HUES64 (cell line): ENCODE results near the gene IFITM10.

Experiments
- H3K27ac ChIP-seq: 2 replicates; pipeline ENCODE4 v1.7.0; 2013; ENCODE audit warnings: low read depth, low read length, inconsistent platforms
- H3K27me3 ChIP-seq: 2 replicates; pipeline ENCODE4 v1.6.1; 2013; ENCODE audit warnings: mild to moderate bottlenecking, low read length; ENCODE audit not compliant: insufficient read depth
- H3K36me3 ChIP-seq: 2 replicates; pipeline ENCODE4 v1.6.1; 2013; ENCODE audit warnings: mild to moderate bottlenecking, low read length; ENCODE audit not compliant: insufficient read depth
- H3K4me1 ChIP-seq: 2 replicates; pipeline ENCODE4 v1.6.1; 2013; ENCODE audit warnings: mild to moderate bottlenecking, low read length, moderate library complexity; ENCODE audit not compliant: insufficient read depth
- H3K4me3 ChIP-seq: 2 replicates; pipeline ENCODE4 v1.5.1; 2013; ENCODE audit warnings: mild to moderate bottlenecking, low read length, moderate library complexity
- H3K9ac ChIP-seq: 2 replicates; pipeline ENCODE4 v1.6.1; 2013; ENCODE audit warnings: mild to moderate bottlenecking, low read depth, low read length
- H3K9me3 ChIP-seq: 2 replicates; pipeline ENCODE4 v1.6.1; 2013; ENCODE audit warnings: low read depth, low read length; ENCODE audit not compliant: insufficient read depth
- WGBS: fragments of 150-250, 120-280 bp; methylation state at CpG from one replicate; pipeline ENCODE4 v1.1.7; 2013; ENCODE audit warnings: missing lambda C conversion rate; 5-methylcytosine and 5-hydroxymethylcytosine counted together

The IFITM10 gene

GRCh38 chr11:1714908-1715885 lies 35.2 kb downstream of the IFITM10 start:
- H3K27me3 ChIP-seq: peaks cover 3% of the 10 kb centered on the region
- no peaks in the 10 kb centered on the region for H3K9me3 ChIP-seq
- H3K4me1 ChIP-seq: no peaks in the 10 kb centered on the region
- no peak overlapping the region for H3K27ac ChIP-seq
- WGBS: 90% methylated on average over 24 of the region's 24 CpGs
- H3K4me3 ChIP-seq: no peak overlapping the region
- H3K9ac ChIP-seq: no peak overlapping the region
- H3K36me3 ChIP-seq: no peaks in the 10 kb centered on the region

GRCh38 chr11:1708716-1709115 lies 41.7 kb downstream of the IFITM10 start:
- Histone ChIP-seq H3K27me3 (peaks cover 3% of the 10 kb centered on the region), H3K4me1 (no peaks in the 10 kb centered on the region), H3K27ac (no peak overlapping the region), H3K36me3 (no peaks in the 10 kb centered on the region), H3K4me3 (no peak overlapping the region), H3K9me3 (peaks cover 9% of the 10 kb centered on the region), H3K9ac (no peak overlapping the region)
- 89% methylated on average over 10 of the region's 10 CpGs for WGBS

GRCh38 chr11:1707751-1708150 lies 42.6 kb downstream of the IFITM10 start:
- no peak overlapping the region for H3K27ac ChIP-seq
- H3K4me3 ChIP-seq: no peak overlapping the region
- peaks cover 9% of the 10 kb centered on the region for H3K9me3 ChIP-seq
- H3K4me1 ChIP-seq: no peaks in the 10 kb centered on the region
- WGBS: 78% methylated on average over 4 of the region's 4 CpGs
- no peaks in the 10 kb centered on the region for H3K36me3 ChIP-seq
- H3K9ac ChIP-seq: no peak overlapping the region
- peaks cover 3% of the 10 kb centered on the region; the same call in 1 of the 2 replicates for H3K27me3 ChIP-seq

GRCh38 chr11:1706634-1707400 lies 43.6 kb downstream of the IFITM10 start:
- no peak overlapping the region for H3K9ac ChIP-seq
- peaks cover 9% of the 10 kb centered on the region for H3K9me3 ChIP-seq
- H3K4me3 ChIP-seq: no peak overlapping the region
- H3K27me3 ChIP-seq: peaks cover 3% of the 10 kb centered on the region; the same call in 1 of the 2 replicates
- no peak overlapping the region for H3K27ac ChIP-seq
- WGBS: 94% methylated on average over 17 of the region's 17 CpGs
- H3K36me3 ChIP-seq: no peaks in the 10 kb centered on the region
- H3K4me1 ChIP-seq: no peaks in the 10 kb centered on the region

GRCh38 chr11:1705126-1706052 lies 45.0 kb downstream of the IFITM10 start:
- no peaks in the 10 kb centered on the region; the same call in 1 of the 2 replicates for H3K27me3 ChIP-seq
- H3K4me1 ChIP-seq: 0 out of 2 replicates have a peak, but pooled peaks cover 4% of the 10 kb centered on the region
- H3K27ac ChIP-seq: no peak overlapping the region
- no peak overlapping the region for H3K4me3 ChIP-seq
- H3K36me3 ChIP-seq: no peaks in the 10 kb centered on the region
- no peak overlapping the region for H3K9ac ChIP-seq
- WGBS: 82% methylated on average over 15 of the region's 15 CpGs
- peaks cover 9% of the 10 kb centered on the region for H3K9me3 ChIP-seq

- H3K4me3 ChIP-seq: no peak overlapping the region
- no peak overlapping the region for H3K9ac ChIP-seq
- WGBS: 90% methylated on average over 4 of the region's 6 CpGs
- 0 out of 2 replicates have a peak, but pooled peaks cover 4% of the 10 kb centered on the region for H3K4me1 ChIP-seq
- H3K27ac ChIP-seq: no peak overlapping the region
- H3K9me3 ChIP-seq: peaks cover 9% of the 10 kb centered on the region
- H3K36me3 ChIP-seq: no peaks in the 10 kb centered on the region
- no peaks in the 10 kb centered on the region; the same call in 1 of the 2 replicates for H3K27me3 ChIP-seq
Measured at GRCh38 chr11:1703146-1703545, 47.2 kb downstream of the IFITM10 start.

- Histone ChIP-seq H3K27me3 (no peaks in the 10 kb centered on the region; the same call in 1 of the 2 replicates), H3K4me1 (0 out of 2 replicates have a peak, but pooled peaks cover 4% of the 10 kb centered on the region), H3K4me3 (no peak overlapping the region), H3K27ac (no peak overlapping the region), H3K9ac (no peak overlapping the region), H3K36me3 (no peaks in the 10 kb centered on the region), H3K9me3 (peaks cover 9% of the 10 kb centered on the region)
- WGBS: 95% methylated on average over 9 of the region's 10 CpGs
Measured at GRCh38 chr11:1702506-1702905, 47.9 kb downstream of the IFITM10 start.

- Histone ChIP-seq H3K9ac (no peak overlapping the region), H3K36me3 (no peaks in the 10 kb centered on the region), H3K27me3 (peaks cover 1% of the 10 kb centered on the region; the same call in 1 of the 2 replicates), H3K9me3 (no peaks in the 10 kb centered on the region; the same call in none of the 2 replicates), H3K4me3 (no peak overlapping the region), H3K27ac (no peak overlapping the region), H3K4me1 (0 out of 2 replicates have a peak, but pooled peaks cover 4% of the 10 kb centered on the region)
- 78% methylated on average over 10 of the region's 10 CpGs for WGBS
Measured at GRCh38 chr11:1701091-1701807, 49.1 kb downstream of the IFITM10 start.

GRCh38 chr11:1699771-1700170 lies 50.6 kb downstream of the IFITM10 start:
- Histone ChIP-seq H3K9me3 (no peaks in the 10 kb centered on the region), H3K36me3 (no peaks in the 10 kb centered on the region), H3K4me1 (0 out of 2 replicates have a peak, but pooled peaks cover 4% of the 10 kb centered on the region), H3K4me3 (no peak overlapping the region), H3K27me3 (peaks cover 6% of the 10 kb centered on the region; the same call in 1 of the 2 replicates), H3K9ac (no peak overlapping the region), H3K27ac (no peak overlapping the region)
- WGBS: 86% methylated on average over 5 of the region's 5 CpGs
